Omental fat pad (tissue), 4 donors: ENCODE data around the gene CLK3. TPM values are rescaled to one million over a fixed set of nuclear protein-coding genes. Genes with fewer than 3 reads are reported as not detected.
A peak's percentile ranks its signal among the peaks of the same experiment; 100 is the strongest.

Source experiments
- ATAC-seq: fragments of 150-250 bp; one replicate; pipeline ENCODE4 v1.9.1; 2016; ENCODE audit warnings: mild to moderate bottlenecking, moderate library complexity; ENCODE audit not compliant: low FRiP score
- DNase-seq: peaks from one replicate; pipeline ENCODE4 v3.0.0-alpha.2; 2019; ENCODE audit warnings: low spot score
- CTCF ChIP-seq, 3 donors: fragments of 450-650 bp; IDR thresholded peaks; one replicate each; pipeline ENCODE4 v1.5.1; 2016 to 2017; ENCODE audit warnings: antibody characterized with exemption in 3 of 3, mild to moderate bottlenecking in 3 of 3, moderate library complexity in 2 of 3
- total RNA-seq, 4 donors: library from RNA; depleted of rRNA; stranded (reverse); fragments of >200 nt; gene quantifications; one replicate each; pipeline ENCODE4 v1.1.0, GENCODE V29; 2016

Gene CLK3
- total RNA-seq, 4 donors from 2014 or later = 83.8 to 153 (median 103) TPM

DNA sequence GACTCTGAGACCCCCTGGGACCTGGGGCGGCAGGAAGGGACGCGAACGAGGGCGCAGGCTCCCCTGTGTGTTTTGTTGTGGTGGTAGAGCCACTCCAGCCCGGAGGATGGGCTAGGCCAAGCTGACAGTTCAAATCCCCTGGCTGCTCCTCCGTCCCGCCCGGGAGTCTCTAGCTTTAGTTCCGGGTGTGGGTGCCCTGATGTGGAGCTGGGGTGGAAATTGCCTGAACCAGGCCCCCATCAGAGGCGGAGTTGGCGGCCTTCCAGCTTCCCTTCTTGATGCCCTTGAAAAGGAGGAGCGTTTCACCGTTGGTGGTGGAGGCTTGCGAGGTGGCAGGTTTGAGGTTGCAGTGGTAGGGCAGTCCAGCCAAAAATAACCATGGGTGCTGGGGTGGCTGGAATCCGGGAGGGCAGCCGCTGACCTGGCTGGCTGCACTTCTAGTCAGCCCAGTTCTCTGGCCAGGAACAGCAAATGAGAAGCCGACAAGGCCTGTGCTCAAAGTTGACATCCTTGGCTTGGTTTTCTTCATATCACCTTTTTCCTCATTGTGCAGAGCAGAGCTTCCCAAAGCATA, 817 bp downstream of the CLK3 start:
- ATAC-seq = no peak

GRCh38 chr15:74616996-74617395, 1.4 kb downstream of the CLK3 start:
- no peak for ATAC-seq
- no peak for TF ChIP-seq CTCF (IDR thresholded peaks at IDR 0.05)
- no peak for DNase-seq

More for the DNA sequence above, 817 bp downstream of the CLK3 start:
- no peak for TF ChIP-seq CTCF (IDR thresholded peaks at IDR 0.05)
- DNase-seq = peak; percentile 64

DNA sequence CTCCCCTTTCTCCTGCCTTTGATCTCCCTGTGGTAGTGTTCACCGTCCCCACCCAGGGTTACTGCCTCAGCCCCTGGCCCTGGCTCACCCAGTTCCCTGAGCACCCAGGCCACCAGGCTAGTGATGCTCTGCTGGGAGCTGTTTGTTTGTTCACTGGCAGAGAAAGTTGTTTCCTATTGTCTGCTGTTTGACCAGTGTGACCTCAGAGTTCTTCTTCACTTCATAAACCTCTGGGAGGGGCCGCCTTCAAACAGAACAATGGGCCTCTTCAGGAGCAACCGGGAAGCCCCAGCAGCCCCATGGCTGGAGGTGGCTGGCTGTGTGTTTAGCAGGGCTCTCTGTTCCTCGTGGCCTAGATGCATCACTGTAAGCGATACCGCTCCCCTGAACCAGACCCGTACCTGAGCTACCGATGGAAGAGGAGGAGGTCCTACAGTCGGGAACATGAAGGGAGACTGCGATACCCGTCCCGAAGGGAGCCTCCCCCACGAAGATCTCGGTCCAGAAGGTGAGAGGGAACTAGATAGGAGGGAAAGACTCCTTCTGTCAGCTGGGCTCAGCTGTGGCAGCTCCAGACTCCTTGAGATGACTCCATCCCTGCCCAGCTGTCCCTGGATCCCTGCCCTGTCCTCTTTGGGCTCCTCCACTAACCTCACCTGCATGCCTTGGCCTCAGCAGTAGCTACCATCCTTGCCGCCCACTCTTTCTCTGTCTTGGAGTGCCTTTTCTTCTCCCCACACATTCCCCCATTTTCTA, 3.4 kb downstream of the CLK3 start:
- DNase-seq (no peak), ATAC-seq (no peak)
- no peak for TF ChIP-seq CTCF (IDR thresholded peaks at IDR 0.05)

DNA sequence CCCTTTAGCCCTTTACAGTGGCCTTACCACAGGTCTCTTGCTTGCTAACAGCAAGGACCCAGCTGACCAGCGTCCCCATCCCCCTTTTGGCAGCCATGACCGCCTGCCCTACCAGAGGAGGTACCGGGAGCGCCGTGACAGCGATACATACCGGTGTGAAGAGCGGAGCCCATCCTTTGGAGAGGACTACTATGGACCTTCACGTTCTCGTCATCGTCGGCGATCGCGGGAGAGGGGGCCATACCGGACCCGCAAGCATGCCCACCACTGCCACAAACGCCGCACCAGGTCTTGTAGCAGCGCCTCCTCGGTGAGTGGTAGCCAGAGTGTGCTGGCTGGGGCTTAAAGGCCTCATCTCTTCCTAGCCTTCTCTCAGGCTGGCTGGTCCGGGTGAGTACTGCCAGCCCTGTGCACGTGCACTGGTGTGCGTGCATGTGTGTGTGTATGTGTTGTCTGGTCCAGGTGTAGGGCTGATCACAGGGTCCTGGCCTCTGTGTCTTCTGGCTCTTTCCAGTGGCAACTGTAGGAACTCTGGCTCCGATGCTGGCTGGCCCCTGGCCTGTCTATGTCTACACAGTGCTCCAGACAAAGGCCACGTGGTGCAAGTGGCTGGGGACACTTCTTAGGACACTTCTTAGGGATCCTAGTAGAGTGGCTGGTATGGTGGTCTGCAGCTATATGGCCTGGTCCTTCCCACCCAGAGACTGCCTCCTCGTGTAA, 4.4 kb downstream of the CLK3 start:
- no peak for TF ChIP-seq CTCF (IDR thresholded peaks at IDR 0.05)
- ATAC-seq = no peak
- DNase-seq = no peak

- TF ChIP-seq CTCF (IDR thresholded peaks at IDR 0.05) = no peak
- DNase-seq (no peak), ATAC-seq (peak; percentile 21)
Observed at GRCh38 chr15:74620636-74621545, 5.3 kb downstream of the CLK3 start.

DNA sequence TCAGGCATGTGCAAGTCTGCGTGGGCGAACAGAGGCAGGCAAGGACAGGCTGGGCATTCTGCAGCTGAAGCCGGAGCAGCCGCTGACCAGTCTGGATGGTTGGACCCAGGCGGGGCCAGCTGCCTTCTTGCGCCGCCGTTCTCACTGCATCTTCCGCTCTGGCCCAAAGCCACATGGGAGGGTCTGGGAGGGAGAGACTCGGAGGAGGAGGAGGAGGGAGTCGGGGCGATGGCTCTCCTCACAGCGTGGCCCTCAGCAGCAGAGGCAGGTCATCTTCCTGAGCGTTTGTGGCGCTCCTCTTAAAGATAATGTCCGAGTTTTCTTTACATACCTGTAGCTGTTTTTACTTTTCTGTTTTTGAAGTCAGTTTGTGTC, 5.9 kb downstream of the CLK3 start:
- no peak for DNase-seq
- no peak for ATAC-seq
- no peak for TF ChIP-seq CTCF (IDR thresholded peaks at IDR 0.05)
